GM12878 (cell line): ENCODE data around the gene MEIOSIN. TPM values are rescaled to one million over a fixed set of nuclear protein-coding genes. Genes with fewer than 3 reads are reported as not detected.
A peak's percentile ranks its signal among the peaks of the same experiment; 100 is the strongest.

Experiments used
- ATAC-seq: fragments of 200-7000 bp; cut with Tn5 transposase; 3 replicates; pipeline ENCODE4 v1.9.1; 2020; ENCODE audit warnings: mild to moderate bottlenecking, moderate library complexity
- BruUV-seq: library from RNA; stranded (reverse); fragments of 400-500 nt; replicated peaks from 2 replicates; lab custom pipeline; 2021; lab: Mats Ljungman, UMichigan
- CTCF ChIA-PET: fragments of 300-600 bp; sonication (Branson Sonifier 250); formaldehyde crosslinking; extraction: SDS; loops from one replicate; lab custom pipeline; 2021; ENCODE audit warnings: inconsistent platforms; lab: Yijun Ruan, JAX
- POLR2A ChIA-PET: fragments of 350-600 bp; formaldehyde crosslinking; extraction: SDS; loops from one replicate; lab custom pipeline; 2021; ENCODE audit warnings: inconsistent platforms; lab: Charles Lee
- RAD21 ChIA-PET: fragments of 300-600 bp; sonication (Branson Sonifier 250); formaldehyde crosslinking; loops from one replicate; lab custom pipeline; 2023; ENCODE audit warnings: antibody characterized with exemption; ENCODE audit not compliant: unreplicated experiment; lab: Charles Lee
- SMC1A ChIA-PET: fragments of 300-600 bp; sonication (Branson Sonifier 250); formaldehyde crosslinking; loops from one replicate; lab custom pipeline; 2023; ENCODE audit not compliant: unreplicated experiment, uncharacterized antibody; lab: Charles Lee
- DNase-seq: peaks from one replicate; pipeline ENCODE4 v3.0.0-alpha.2; 2011; ENCODE audit warnings: low read depth, low spot score
- FAIRE-seq: peaks from 3 replicates; lab custom pipeline; 2011; peaks lifted over from hg19 to GRCh38; lab: Jason Lieb, UNC
- H2AFZ ChIP-seq: 2 replicates; pipeline ENCODE4 v1.6.0; 2011; ENCODE audit warnings: low read depth, low read length, control low read depth; ENCODE audit not compliant: control insufficient read depth
- H3K27ac ChIP-seq: 2 replicates; pipeline ENCODE4 v1.5.1; 2011; ENCODE audit warnings: control low read depth; ENCODE audit not compliant: control insufficient read depth, insufficient read depth
- H3K27me3 ChIP-seq, 2 experiments: replicated peaks in 1 of 2; 2 replicates each; pipeline versions ENCODE4 v1.6.0 to v1.6.1; 2011; ENCODE audit warnings: low read length in 1 of 2; ENCODE audit not compliant: control insufficient read depth in 2 of 2, insufficient read depth in 2 of 2
- H3K36me3 ChIP-seq, 2 experiments: 2 replicates each; pipeline ENCODE4 v1.5.1; 2011; ENCODE audit warnings: low read length in 1 of 2; ENCODE audit not compliant: control insufficient read depth in 2 of 2, insufficient read depth in 2 of 2
- H3K4me1 ChIP-seq: 2 replicates; pipeline ENCODE4 v1.6.1; 2011; ENCODE audit warnings: mild to moderate bottlenecking, low read length, moderate library complexity, mixed read lengths; ENCODE audit not compliant: control insufficient read depth, insufficient read depth
- H3K4me2 ChIP-seq: 2 replicates; pipeline ENCODE4 v1.6.0; 2011; ENCODE audit warnings: control low read depth; ENCODE audit not compliant: control insufficient read depth, insufficient read depth
- H3K4me3 ChIP-seq: fragments of 200-600 bp; sonication (generic); 2 replicates; pipeline ENCODE4 v1.5.1; 2016
- H3K79me2 ChIP-seq: 2 replicates; pipeline ENCODE4 v1.6.0; 2011; ENCODE audit warnings: low read length; ENCODE audit not compliant: control insufficient read depth, insufficient read depth
- H3K9ac ChIP-seq: 2 replicates; pipeline ENCODE4 v1.8.0; 2011; ENCODE audit warnings: low read length, control low read depth, mixed read lengths; ENCODE audit not compliant: control insufficient read depth, insufficient read depth
- H3K9me3 ChIP-seq: replicated peaks from 3 replicates; pipeline ENCODE4 v1.5.1; 2011; ENCODE audit warnings: mild to moderate bottlenecking, low read length; ENCODE audit not compliant: control insufficient read depth, insufficient read depth
- H4K20me1 ChIP-seq: 2 replicates; pipeline ENCODE4 v1.6.0; 2011; ENCODE audit not compliant: control insufficient read depth, insufficient read depth
- GATAD2B ChIP-seq: fragments of 450-650 bp; conservative IDR thresholded peaks from 2 replicates; pipeline ENCODE4 v1.6.1; 2017; ENCODE audit warnings: low read depth, mild to moderate bottlenecking, moderate library complexity
- IKZF2 ChIP-seq, 2 experiments: fragments of 450-650 bp; IDR thresholded peaks; 2 replicates each; pipeline ENCODE4 v1.6.1; 2017; ENCODE audit warnings: mild to moderate bottlenecking in 2 of 2, moderate library complexity in 2 of 2
- SMARCA5 ChIP-seq: fragments of 450-650 bp; IDR thresholded peaks from 2 replicates; pipeline ENCODE4 v1.6.1; 2017; ENCODE audit warnings: mild to moderate bottlenecking
- TAF1 ChIP-seq: IDR thresholded peaks from 2 replicates; pipeline ENCODE4 v1.6.1; 2011; ENCODE audit warnings: mild to moderate bottlenecking, low read depth, low read length, borderline replicate concordance
- WGBS: methylation state at CpG from one replicate; pipeline ENCODE4 v1.1.6; 2016; ENCODE audit warnings: low lambda C conversion rate; ENCODE audit not compliant: insufficient replicate concordance, insufficient coverage; ENCODE audit errors: missing lambda C conversion rate; 5-methylcytosine and 5-hydroxymethylcytosine counted together
- in situ Hi-C: fragments of 300-500 bp; cut with MboI; formaldehyde crosslinking; loops from 9 replicates; pipeline ENCODE4 v1.14.3; 2018; ENCODE audit warnings: mixed read lengths
- intact Hi-C: fragments of 100-400 bp; cut with micrococcal nuclease; formaldehyde crosslinking; loops from one replicate; pipeline ENCODE4 v1.14.2; 2022; ENCODE audit not compliant: unreplicated experiment
- polyA plus RNA-seq, 11 experiments: library from polyadenylated mRNA; depleted of rRNA in 4 of 11; unstranded in 6 of 11; stranded (reverse) in 5 of 11; fragments of >200 nt; fragmentation: Nextera tagmentation in 4 of 11; fragmentation: Illumina TruSeq in 1 of 11; extraction: Ambion mirVana in 4 of 11; extraction: Trizol in 1 of 11; gene quantifications; 1 replicate in 1 of 11; 2 replicates in 10 of 11; pipeline versions ENCODE4 v1.2.1 to v1.2.3, GENCODE V29; 2011 to 2016; ENCODE audit warnings: inconsistent platforms in 2 of 11, missing spikeins in 2 of 11, low read depth in 1 of 11
- total RNA-seq, 4 experiments: library from RNA; depleted of rRNA in 3 of 4; stranded (reverse); fragments of >200 nt in 3 of 4; fragmentation: Illumina TruSeq in 1 of 4; extraction: Trizol in 1 of 4; gene quantifications; 2 replicates each; pipeline versions ENCODE4 v1.2.1 to v1.2.3, GENCODE V29; 2013 to 2021
- TF ChIP-seq, protein P1 (sequence below): IDR thresholded peaks from 2 replicates; pipeline ENCODE4 v1.6.1; 2012; ENCODE audit warnings: mild to moderate bottlenecking, low read depth, low read length
- TF ChIP-seq, protein P2 (sequence below): fragments of 450-650 bp; formaldehyde crosslinking; IDR thresholded peaks from 2 replicates; pipeline ENCODE4 v1.4.0; 2020; ENCODE audit warnings: mild to moderate bottlenecking, moderate library complexity
- TF ChIP-seq, protein P3 (sequence below): fragments of 450-650 bp; IDR thresholded peaks from 2 replicates; pipeline ENCODE4 v1.6.1; 2017; ENCODE audit warnings: low read depth, mild to moderate bottlenecking, moderate library complexity
- TF ChIP-seq, protein P4 (sequence below): fragments of 450-650 bp; conservative IDR thresholded peaks from 2 replicates; pipeline ENCODE4 v1.6.1; 2017; ENCODE audit warnings: mild to moderate bottlenecking, moderate library complexity

MEIOSIN gene
- total and polyA plus RNA-seq, 10 of the 15 experiments (the other 5 are each of a cell fraction or from before 2014, with no cell fraction given): 0.05 to 0.66 (median 0.14) TPM; not detected in 4

DNA sequence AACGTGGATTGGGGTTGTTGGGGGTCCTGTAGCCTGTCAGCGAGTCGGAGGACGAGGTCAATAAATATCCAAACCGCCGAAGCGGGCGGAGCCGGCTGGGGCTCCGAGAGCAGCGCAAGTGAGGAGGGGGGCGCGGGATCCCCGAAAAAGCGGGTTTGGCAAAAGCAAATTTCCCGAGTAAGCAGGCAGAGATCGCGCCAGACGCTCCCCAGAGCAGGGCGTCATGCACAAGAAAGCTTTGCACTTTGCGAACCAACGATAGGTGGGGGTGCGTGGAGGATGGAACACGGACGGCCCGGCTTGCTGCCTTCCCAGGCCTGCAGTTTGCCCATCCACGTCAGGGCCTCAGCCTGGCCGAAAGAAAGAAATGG lies 36.6 kb downstream of the MEIOSIN start:
- intact Hi-C loops: loop anchor here (2.0 to 5.0 kb wide), 4 partner anchors 23 to 78 kb away; partner anchors contain the start of genes DMWD, FBXO46, MEIOSIN and QPCTL
- Histone ChIP-seq H3K4me3 (peak overlapping the region; percentile 78), H4K20me1 (no peaks in the 10 kb centered on the region), H2AFZ (peak overlapping the region; percentile 58)
- RAD21 ChIA-PET: interaction anchor here (0.5 to 3.6 kb wide), 26 partner anchors 9 to 1093 kb away, joined by 3 to 63 read pairs (median 7); partner anchors contain the start of genes DMWD, FBXO46, FOXA3 and IRF2BP1
- no peak for TF ChIP-seq TAF1
- TF ChIP-seq, protein P1, sequence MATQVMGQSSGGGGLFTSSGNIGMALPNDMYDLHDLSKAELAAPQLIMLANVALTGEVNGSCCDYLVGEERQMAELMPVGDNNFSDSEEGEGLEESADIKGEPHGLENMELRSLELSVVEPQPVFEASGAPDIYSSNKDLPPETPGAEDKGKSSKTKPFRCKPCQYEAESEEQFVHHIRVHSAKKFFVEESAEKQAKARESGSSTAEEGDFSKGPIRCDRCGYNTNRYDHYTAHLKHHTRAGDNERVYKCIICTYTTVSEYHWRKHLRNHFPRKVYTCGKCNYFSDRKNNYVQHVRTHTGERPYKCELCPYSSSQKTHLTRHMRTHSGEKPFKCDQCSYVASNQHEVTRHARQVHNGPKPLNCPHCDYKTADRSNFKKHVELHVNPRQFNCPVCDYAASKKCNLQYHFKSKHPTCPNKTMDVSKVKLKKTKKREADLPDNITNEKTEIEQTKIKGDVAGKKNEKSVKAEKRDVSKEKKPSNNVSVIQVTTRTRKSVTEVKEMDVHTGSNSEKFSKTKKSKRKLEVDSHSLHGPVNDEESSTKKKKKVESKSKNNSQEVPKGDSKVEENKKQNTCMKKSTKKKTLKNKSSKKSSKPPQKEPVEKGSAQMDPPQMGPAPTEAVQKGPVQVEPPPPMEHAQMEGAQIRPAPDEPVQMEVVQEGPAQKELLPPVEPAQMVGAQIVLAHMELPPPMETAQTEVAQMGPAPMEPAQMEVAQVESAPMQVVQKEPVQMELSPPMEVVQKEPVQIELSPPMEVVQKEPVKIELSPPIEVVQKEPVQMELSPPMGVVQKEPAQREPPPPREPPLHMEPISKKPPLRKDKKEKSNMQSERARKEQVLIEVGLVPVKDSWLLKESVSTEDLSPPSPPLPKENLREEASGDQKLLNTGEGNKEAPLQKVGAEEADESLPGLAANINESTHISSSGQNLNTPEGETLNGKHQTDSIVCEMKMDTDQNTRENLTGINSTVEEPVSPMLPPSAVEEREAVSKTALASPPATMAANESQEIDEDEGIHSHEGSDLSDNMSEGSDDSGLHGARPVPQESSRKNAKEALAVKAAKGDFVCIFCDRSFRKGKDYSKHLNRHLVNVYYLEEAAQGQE: no peak
- 0 out of 2 replicates have a peak, but pooled peaks have one; percentile 5 for TF ChIP-seq SMARCA5
- TF ChIP-seq, protein P2, sequence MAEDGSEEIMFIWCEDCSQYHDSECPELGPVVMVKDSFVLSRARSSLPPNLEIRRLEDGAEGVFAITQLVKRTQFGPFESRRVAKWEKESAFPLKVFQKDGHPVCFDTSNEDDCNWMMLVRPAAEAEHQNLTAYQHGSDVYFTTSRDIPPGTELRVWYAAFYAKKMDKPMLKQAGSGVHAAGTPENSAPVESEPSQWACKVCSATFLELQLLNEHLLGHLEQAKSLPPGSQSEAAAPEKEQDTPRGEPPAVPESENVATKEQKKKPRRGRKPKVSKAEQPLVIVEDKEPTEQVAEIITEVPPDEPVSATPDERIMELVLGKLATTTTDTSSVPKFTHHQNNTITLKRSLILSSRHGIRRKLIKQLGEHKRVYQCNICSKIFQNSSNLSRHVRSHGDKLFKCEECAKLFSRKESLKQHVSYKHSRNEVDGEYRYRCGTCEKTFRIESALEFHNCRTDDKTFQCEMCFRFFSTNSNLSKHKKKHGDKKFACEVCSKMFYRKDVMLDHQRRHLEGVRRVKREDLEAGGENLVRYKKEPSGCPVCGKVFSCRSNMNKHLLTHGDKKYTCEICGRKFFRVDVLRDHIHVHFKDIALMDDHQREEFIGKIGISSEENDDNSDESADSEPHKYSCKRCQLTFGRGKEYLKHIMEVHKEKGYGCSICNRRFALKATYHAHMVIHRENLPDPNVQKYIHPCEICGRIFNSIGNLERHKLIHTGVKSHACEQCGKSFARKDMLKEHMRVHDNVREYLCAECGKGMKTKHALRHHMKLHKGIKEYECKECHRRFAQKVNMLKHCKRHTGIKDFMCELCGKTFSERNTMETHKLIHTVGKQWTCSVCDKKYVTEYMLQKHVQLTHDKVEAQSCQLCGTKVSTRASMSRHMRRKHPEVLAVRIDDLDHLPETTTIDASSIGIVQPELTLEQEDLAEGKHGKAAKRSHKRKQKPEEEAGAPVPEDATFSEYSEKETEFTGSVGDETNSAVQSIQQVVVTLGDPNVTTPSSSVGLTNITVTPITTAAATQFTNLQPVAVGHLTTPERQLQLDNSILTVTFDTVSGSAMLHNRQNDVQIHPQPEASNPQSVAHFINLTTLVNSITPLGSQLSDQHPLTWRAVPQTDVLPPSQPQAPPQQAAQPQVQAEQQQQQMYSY (CRISPR knock-in tag): no peak
- 0 out of 4 replicates have a peak, but pooled peaks of 1 of the 2 experiments have one; percentile 26 for TF ChIP-seq IKZF2 (IDR thresholded peaks at IDR 0.05)
- TF ChIP-seq, protein P3, sequence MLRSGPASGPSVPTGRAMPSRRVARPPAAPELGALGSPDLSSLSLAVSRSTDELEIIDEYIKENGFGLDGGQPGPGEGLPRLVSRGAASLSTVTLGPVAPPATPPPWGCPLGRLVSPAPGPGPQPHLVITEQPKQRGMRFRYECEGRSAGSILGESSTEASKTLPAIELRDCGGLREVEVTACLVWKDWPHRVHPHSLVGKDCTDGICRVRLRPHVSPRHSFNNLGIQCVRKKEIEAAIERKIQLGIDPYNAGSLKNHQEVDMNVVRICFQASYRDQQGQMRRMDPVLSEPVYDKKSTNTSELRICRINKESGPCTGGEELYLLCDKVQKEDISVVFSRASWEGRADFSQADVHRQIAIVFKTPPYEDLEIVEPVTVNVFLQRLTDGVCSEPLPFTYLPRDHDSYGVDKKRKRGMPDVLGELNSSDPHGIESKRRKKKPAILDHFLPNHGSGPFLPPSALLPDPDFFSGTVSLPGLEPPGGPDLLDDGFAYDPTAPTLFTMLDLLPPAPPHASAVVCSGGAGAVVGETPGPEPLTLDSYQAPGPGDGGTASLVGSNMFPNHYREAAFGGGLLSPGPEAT: 0 out of 2 replicates have a peak, but pooled peaks have one; percentile 24
- TF ChIP-seq, protein P4, sequence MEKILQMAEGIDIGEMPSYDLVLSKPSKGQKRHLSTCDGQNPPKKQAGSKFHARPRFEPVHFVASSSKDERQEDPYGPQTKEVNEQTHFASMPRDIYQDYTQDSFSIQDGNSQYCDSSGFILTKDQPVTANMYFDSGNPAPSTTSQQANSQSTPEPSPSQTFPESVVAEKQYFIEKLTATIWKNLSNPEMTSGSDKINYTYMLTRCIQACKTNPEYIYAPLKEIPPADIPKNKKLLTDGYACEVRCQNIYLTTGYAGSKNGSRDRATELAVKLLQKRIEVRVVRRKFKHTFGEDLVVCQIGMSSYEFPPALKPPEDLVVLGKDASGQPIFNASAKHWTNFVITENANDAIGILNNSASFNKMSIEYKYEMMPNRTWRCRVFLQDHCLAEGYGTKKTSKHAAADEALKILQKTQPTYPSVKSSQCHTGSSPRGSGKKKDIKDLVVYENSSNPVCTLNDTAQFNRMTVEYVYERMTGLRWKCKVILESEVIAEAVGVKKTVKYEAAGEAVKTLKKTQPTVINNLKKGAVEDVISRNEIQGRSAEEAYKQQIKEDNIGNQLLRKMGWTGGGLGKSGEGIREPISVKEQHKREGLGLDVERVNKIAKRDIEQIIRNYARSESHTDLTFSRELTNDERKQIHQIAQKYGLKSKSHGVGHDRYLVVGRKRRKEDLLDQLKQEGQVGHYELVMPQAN: 0 out of 2 replicates have a peak, but pooled peaks have one; percentile 15
- TF ChIP-seq GATAD2B: peak; percentile 22; the same call in 1 of the 2 replicates
- TF ChIP-seq, all 136 proteins: peak for 5
- Histone ChIP-seq H3K79me2 (no peaks in the 10 kb centered on the region; the same call in 1 of the 2 replicates), H3K27ac (peak overlapping the region; percentile 67), H3K4me1 (peaks cover 4% of the 10 kb centered on the region), H3K9ac (peak overlapping the region; percentile 61; the same call in 1 of the 2 replicates), H3K4me2 (peak overlapping the region; percentile 98), H3K9me3 (no peaks in the 10 kb centered on the region), H3K36me3 (no peaks in the 10 kb centered on the region), H3K27me3 (no peaks in the 10 kb centered on the region)
- ChIA-PET CTCF (interaction anchor here (0.6 to 4.5 kb wide), 32 partner anchors 10 to 330 kb away, joined by 3 to 110 read pairs (median 5); partner anchors contain the start of genes CCDC61, DMWD, FBXO46 and FOXA3), SMC1A (interaction anchor here (0.6 to 3.2 kb wide), 14 partner anchors 21 to 346 kb away, joined by 3 to 24 read pairs (median 4); partner anchors contain the start of genes DMWD, FBXO46 and SYMPK), POLR2A (interaction anchor here (0.5 to 3.3 kb wide), 23 partner anchors 9 to 946 kb away, joined by 3 to 28 read pairs (median 5); partner anchors contain the start of genes CCDC61, DMWD, FBXO46 and IRF2BP1)
- ATAC-seq (peak; percentile 25), DNase-seq (no peak), FAIRE-seq (no peak)
- in situ Hi-C loops: no loop called here
- WGBS: under 1% methylated on average over 28 of the region's 28 CpGs
- no TSS peak for BruUV-seq
